ENCODE data around the gene ZNF628.

Gene ZNF628

GRCh38 chr19:55528030-55528803, 51.8 kb downstream of the ZNF628 start:
- TF ChIP-seq CTCF (conservative IDR thresholded peaks at IDR 0.05) = peak; percentile 26; the same call in 1 of the 2 replicates
- H3K27ac ChIP-seq = no peak overlapping the region

GRCh38 chr19:55529636-55530234, 53.3 kb downstream of the ZNF628 start:
- no peak overlapping the region for H3K27ac ChIP-seq
- TF ChIP-seq CTCF (conservative IDR thresholded peaks at IDR 0.05) = no peak

- H3K27ac ChIP-seq = no peak overlapping the region
- TF ChIP-seq CTCF (conservative IDR thresholded peaks at IDR 0.05) = no peak
Measured at GRCh38 chr19:55530996-55531395, 54.6 kb downstream of the ZNF628 start.
